GM12878 (cell line): ENCODE results near the gene USP17L25. TPM values are rescaled to one million over a fixed set of nuclear protein-coding genes. Genes with fewer than 3 reads are reported as not detected.
"Not testable (repeated sequence)": the region's sequence is repeated elsewhere in the genome, so short reads cannot be mapped to it uniquely, and the experiment has no call there.

Source experiments
- ATAC-seq: fragments of 200-7000 bp; cut with Tn5 transposase; 3 replicates; pipeline ENCODE4 v1.9.1; 2020; ENCODE audit warnings: mild to moderate bottlenecking, moderate library complexity
- Bru-seq: library from RNA; stranded (reverse); fragments of 400-500 nt; gene quantifications from one replicate; lab custom pipeline; 2021; lab: Mats Ljungman, UMichigan
- BruChase-seq, 2 experiments: library from RNA; stranded (reverse); fragments of 400-500 nt; gene quantifications; one replicate each; lab custom pipeline; 2021; lab: Mats Ljungman, UMichigan
- BruUV-seq: library from RNA; stranded (reverse); fragments of 400-500 nt; replicated peaks from 2 replicates; lab custom pipeline; 2021; lab: Mats Ljungman, UMichigan
- CTCF ChIA-PET: fragments of 300-600 bp; sonication (Branson Sonifier 250); formaldehyde crosslinking; extraction: SDS; loops from one replicate; lab custom pipeline; 2021; ENCODE audit warnings: inconsistent platforms; lab: Yijun Ruan, JAX
- POLR2A ChIA-PET: fragments of 350-600 bp; formaldehyde crosslinking; extraction: SDS; loops from one replicate; lab custom pipeline; 2021; ENCODE audit warnings: inconsistent platforms; lab: Charles Lee
- RAD21 ChIA-PET: fragments of 300-600 bp; sonication (Branson Sonifier 250); formaldehyde crosslinking; loops from one replicate; lab custom pipeline; 2023; ENCODE audit warnings: antibody characterized with exemption; ENCODE audit not compliant: unreplicated experiment; lab: Charles Lee
- SMC1A ChIA-PET: fragments of 300-600 bp; sonication (Branson Sonifier 250); formaldehyde crosslinking; loops from one replicate; lab custom pipeline; 2023; ENCODE audit not compliant: unreplicated experiment, uncharacterized antibody; lab: Charles Lee
- DNase-seq: peaks from one replicate; pipeline ENCODE4 v3.0.0-alpha.2; 2011; ENCODE audit warnings: low read depth, low spot score
- FAIRE-seq: peaks from 3 replicates; lab custom pipeline; 2011; peaks lifted over from hg19 to GRCh38; lab: Jason Lieb, UNC
- H2AFZ ChIP-seq: 2 replicates; pipeline ENCODE4 v1.6.0; 2011; ENCODE audit warnings: low read depth, low read length, control low read depth; ENCODE audit not compliant: control insufficient read depth
- H3K27ac ChIP-seq: 2 replicates; pipeline ENCODE4 v1.5.1; 2011; ENCODE audit warnings: control low read depth; ENCODE audit not compliant: control insufficient read depth, insufficient read depth
- H3K27me3 ChIP-seq, 2 experiments: replicated peaks in 1 of 2; 2 replicates each; pipeline versions ENCODE4 v1.6.0 to v1.6.1; 2011; ENCODE audit warnings: low read length in 1 of 2; ENCODE audit not compliant: control insufficient read depth in 2 of 2, insufficient read depth in 2 of 2
- H3K36me3 ChIP-seq, 2 experiments: 2 replicates each; pipeline ENCODE4 v1.5.1; 2011; ENCODE audit warnings: low read length in 1 of 2; ENCODE audit not compliant: control insufficient read depth in 2 of 2, insufficient read depth in 2 of 2
- H3K4me1 ChIP-seq: 2 replicates; pipeline ENCODE4 v1.6.1; 2011; ENCODE audit warnings: mild to moderate bottlenecking, low read length, moderate library complexity, mixed read lengths; ENCODE audit not compliant: control insufficient read depth, insufficient read depth
- H3K4me2 ChIP-seq: 2 replicates; pipeline ENCODE4 v1.6.0; 2011; ENCODE audit warnings: control low read depth; ENCODE audit not compliant: control insufficient read depth, insufficient read depth
- H3K4me3 ChIP-seq: fragments of 200-600 bp; sonication (generic); 2 replicates; pipeline ENCODE4 v1.5.1; 2016
- H3K79me2 ChIP-seq: 2 replicates; pipeline ENCODE4 v1.6.0; 2011; ENCODE audit warnings: low read length; ENCODE audit not compliant: control insufficient read depth, insufficient read depth
- H3K9ac ChIP-seq: 2 replicates; pipeline ENCODE4 v1.8.0; 2011; ENCODE audit warnings: low read length, control low read depth, mixed read lengths; ENCODE audit not compliant: control insufficient read depth, insufficient read depth
- H3K9me3 ChIP-seq: replicated peaks from 3 replicates; pipeline ENCODE4 v1.5.1; 2011; ENCODE audit warnings: mild to moderate bottlenecking, low read length; ENCODE audit not compliant: control insufficient read depth, insufficient read depth
- H4K20me1 ChIP-seq: 2 replicates; pipeline ENCODE4 v1.6.0; 2011; ENCODE audit not compliant: control insufficient read depth, insufficient read depth
- WGBS: methylation state at CpG from one replicate; pipeline ENCODE4 v1.1.6; 2016; ENCODE audit warnings: low lambda C conversion rate; ENCODE audit not compliant: insufficient replicate concordance, insufficient coverage; ENCODE audit errors: missing lambda C conversion rate; 5-methylcytosine and 5-hydroxymethylcytosine counted together
- in situ Hi-C: fragments of 300-500 bp; cut with MboI; formaldehyde crosslinking; loops from 9 replicates; pipeline ENCODE4 v1.14.3; 2018; ENCODE audit warnings: mixed read lengths
- intact Hi-C: fragments of 100-400 bp; cut with micrococcal nuclease; formaldehyde crosslinking; loops from one replicate; pipeline ENCODE4 v1.14.2; 2022; ENCODE audit not compliant: unreplicated experiment
- long read RNA-seq, 2 experiments: library from polyadenylated mRNA; unstranded; transcript quantifications; one replicate each; pipeline ENCODE4 v2.0.0, GENCODE V29; 2019 to 2020
- polyA minus RNA-seq, 3 experiments: library from RNA; depleted of rRNA, polyadenylated mRNA; stranded (reverse); fragments of >200 nt; gene quantifications; 2 replicates each; pipeline ENCODE4 v1.2.3, GENCODE V29; 2011
- polyA plus RNA-seq, 11 experiments: library from polyadenylated mRNA; depleted of rRNA in 4 of 11; unstranded in 6 of 11; stranded (reverse) in 5 of 11; fragments of >200 nt; fragmentation: Nextera tagmentation in 4 of 11; fragmentation: Illumina TruSeq in 1 of 11; extraction: Ambion mirVana in 4 of 11; extraction: Trizol in 1 of 11; gene quantifications; 1 replicate in 1 of 11; 2 replicates in 10 of 11; pipeline versions ENCODE4 v1.2.1 to v1.2.3, GENCODE V29; 2011 to 2016; ENCODE audit warnings: inconsistent platforms in 2 of 11, missing spikeins in 2 of 11, low read depth in 1 of 11
- total RNA-seq, 4 experiments: library from RNA; depleted of rRNA in 3 of 4; stranded (reverse); fragments of >200 nt in 3 of 4; fragmentation: Illumina TruSeq in 1 of 4; extraction: Trizol in 1 of 4; gene quantifications; 2 replicates each; pipeline versions ENCODE4 v1.2.1 to v1.2.3, GENCODE V29; 2013 to 2021

The USP17L25 gene, protein sequence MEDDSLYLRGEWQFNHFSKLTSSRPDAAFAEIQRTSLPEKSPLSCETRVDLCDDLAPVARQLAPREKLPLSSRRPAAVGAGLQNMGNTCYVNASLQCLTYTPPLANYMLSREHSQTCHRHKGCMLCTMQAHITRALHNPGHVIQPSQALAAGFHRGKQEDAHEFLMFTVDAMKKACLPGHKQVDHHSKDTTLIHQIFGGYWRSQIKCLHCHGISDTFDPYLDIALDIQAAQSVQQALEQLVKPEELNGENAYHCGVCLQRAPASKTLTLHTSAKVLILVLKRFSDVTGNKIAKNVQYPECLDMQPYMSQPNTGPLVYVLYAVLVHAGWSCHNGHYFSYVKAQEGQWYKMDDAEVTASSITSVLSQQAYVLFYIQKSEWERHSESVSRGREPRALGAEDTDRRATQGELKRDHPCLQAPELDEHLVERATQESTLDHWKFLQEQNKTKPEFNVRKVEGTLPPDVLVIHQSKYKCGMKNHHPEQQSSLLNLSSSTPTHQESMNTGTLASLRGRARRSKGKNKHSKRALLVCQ
- total RNA-seq (2013; cell fraction: nucleolus; rRNA removed): not detected in 2 replicates
- total RNA-seq (2014; rRNA removed) (not detected in 2 replicates), total RNA-seq (2014; rRNA removed; fragmentation: Illumina TruSeq; extraction: Trizol) (not detected in 2 replicates), total RNA-seq (2021) (not detected in 2 replicates), polyA plus RNA-seq (2011; rRNA removed) (not detected in 2 replicates), polyA plus RNA-seq (2014; fragmentation: Illumina TruSeq; extraction: Trizol) (not detected in 2 replicates), polyA plus RNA-seq (2014; fragmentation: Nextera tagmentation; extraction: Ambion mirVana) (not detected), polyA plus RNA-seq (2014; rRNA removed) (not detected in 2 replicates), polyA plus RNA-seq (2016; fragmentation: Nextera tagmentation; extraction: Ambion mirVana) (not detected), polyA minus RNA-seq (2011; rRNA and poly(A)+ RNA removed) (not detected in 2 replicates), Bru-seq, nascent RNA (not detected), BruChase-seq, experiment 1, labeled RNA remaining after a 6-hour chase (not detected), BruChase-seq, experiment 2, labeled RNA remaining after a 2-hour chase (not detected)
- not detected for polyA plus RNA-seq (2011; ENCODE audit: low read depth)
- not detected in 2 replicates for polyA plus RNA-seq (2011; cell fraction: cytosol; rRNA removed)
- polyA plus RNA-seq (2011; cell fraction: nucleus; rRNA removed): not detected in 2 replicates
- not detected in 2 replicates for polyA plus RNA-seq (2012)
- polyA minus RNA-seq (2011; cell fraction: cytosol; rRNA and poly(A)+ RNA removed): not detected in 2 replicates
- not detected in 2 replicates for polyA minus RNA-seq (2011; cell fraction: nucleus; rRNA and poly(A)+ RNA removed)
- long read RNA-seq, experiment 1: 0 reads
- long read RNA-seq, experiment 2: 0 reads

DNA sequence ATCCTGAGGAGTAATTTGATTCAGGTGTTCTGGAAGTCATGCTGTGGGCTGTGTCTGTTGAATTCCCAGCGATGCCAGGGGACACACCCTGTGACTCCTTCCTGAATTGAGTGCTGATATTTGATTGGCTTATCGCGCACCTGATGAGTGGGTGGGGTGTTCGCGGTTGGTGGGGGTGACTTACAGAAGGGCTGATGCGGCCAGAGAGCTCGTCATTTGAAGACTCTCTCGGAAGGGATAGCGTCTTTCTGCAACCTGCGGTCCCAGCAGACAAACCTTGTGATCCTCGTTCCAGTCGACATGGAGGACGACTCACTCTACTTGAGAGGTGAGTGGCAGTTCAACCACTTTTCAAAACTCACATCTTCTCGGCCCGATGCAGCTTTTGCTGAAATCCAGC is at the start of gene USP17L25:
Gene USP17L25 (plus strand): TSS at position 301 of the 400 bp plus-strand sequence. CDS start 0 bp downstream, at position 301.
- H3K36me3 ChIP-seq, H3K4me2 ChIP-seq, POLR2A ChIA-PET, H3K9ac ChIP-seq, H3K79me2 ChIP-seq, in situ Hi-C loops, H3K4me1 ChIP-seq, BruUV-seq, CTCF ChIA-PET, H2AFZ ChIP-seq, H3K27me3 ChIP-seq, intact Hi-C loops, H4K20me1 ChIP-seq, DNase-seq, ATAC-seq, H3K27ac ChIP-seq, FAIRE-seq, RAD21 ChIA-PET, SMC1A ChIA-PET, H3K4me3 ChIP-seq, H3K9me3 ChIP-seq: not testable (repeated sequence)
- no CpG with 5 or more reads among the region's 15 CpGs for WGBS

DNA sequence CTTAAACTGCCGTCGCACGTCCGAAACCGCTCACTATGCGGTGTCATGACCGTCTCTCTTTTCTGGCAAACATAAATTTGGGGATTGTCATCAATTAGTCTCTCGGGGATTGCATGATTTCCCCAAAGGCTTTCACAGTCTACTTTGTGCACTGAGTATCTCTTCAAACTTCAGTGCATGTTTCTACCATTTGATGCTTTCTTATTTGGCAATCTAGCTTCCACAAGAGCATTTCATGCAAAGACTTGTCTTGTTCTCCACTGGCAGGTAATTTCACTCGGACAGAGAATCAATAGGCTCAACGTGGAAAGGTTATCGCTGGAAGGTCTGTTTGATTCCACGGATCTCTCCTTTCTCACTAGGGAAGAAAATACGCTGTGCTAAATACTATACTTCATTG is 5.5 kb upstream of the USP17L25 start:
- H3K4me3 ChIP-seq, DNase-seq, H3K4me2 ChIP-seq, RAD21 ChIA-PET, H4K20me1 ChIP-seq, H3K9me3 ChIP-seq, FAIRE-seq, H3K79me2 ChIP-seq, H3K9ac ChIP-seq, intact Hi-C loops, POLR2A ChIA-PET, H3K27ac ChIP-seq, H2AFZ ChIP-seq, BruUV-seq, in situ Hi-C loops, ATAC-seq, CTCF ChIA-PET, H3K4me1 ChIP-seq, SMC1A ChIA-PET, H3K36me3 ChIP-seq, H3K27me3 ChIP-seq: not testable (repeated sequence)
- 26% methylated on average over 4 of the region's 13 CpGs for WGBS

DNA sequence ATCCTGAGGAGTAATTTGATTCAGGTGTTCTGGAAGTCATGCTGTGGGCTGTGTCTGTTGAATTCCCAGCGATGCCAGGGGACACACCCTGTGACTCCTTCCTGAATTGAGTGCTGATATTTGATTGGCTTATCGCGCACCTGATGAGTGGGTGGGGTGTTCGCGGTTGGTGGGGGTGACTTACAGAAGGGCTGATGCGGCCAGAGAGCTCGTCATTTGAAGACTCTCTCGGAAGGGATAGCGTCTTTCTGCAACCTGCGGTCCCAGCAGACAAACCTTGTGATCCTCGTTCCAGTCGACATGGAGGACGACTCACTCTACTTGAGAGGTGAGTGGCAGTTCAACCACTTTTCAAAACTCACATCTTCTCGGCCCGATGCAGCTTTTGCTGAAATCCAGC is 4.8 kb upstream of the USP17L25 start, which contains the start of gene USP17L24:
Gene USP17L24 (plus strand): TSS at position 301 of the 400 bp plus-strand sequence. CDS start 0 bp downstream, at position 301.
- H3K4me2 ChIP-seq, CTCF ChIA-PET, SMC1A ChIA-PET, H3K9ac ChIP-seq, H3K27ac ChIP-seq, H3K79me2 ChIP-seq, POLR2A ChIA-PET, in situ Hi-C loops, ATAC-seq, RAD21 ChIA-PET, H2AFZ ChIP-seq, DNase-seq, H3K27me3 ChIP-seq, FAIRE-seq, intact Hi-C loops, H3K4me3 ChIP-seq, H3K36me3 ChIP-seq, H3K4me1 ChIP-seq, H4K20me1 ChIP-seq, BruUV-seq, H3K9me3 ChIP-seq: not testable (repeated sequence)
- no CpG with 5 or more reads among the region's 15 CpGs for WGBS
